Uterus (tissue), 2 donors: ENCODE results near the gene UAP1.

Experiments
- POLR2A ChIP-seq, 2 donors: fragments of 450-650 bp; IDR thresholded peaks; one replicate each; pipeline ENCODE4 v1.6.1; 2016; ENCODE audit warnings: antibody characterized with exemption in 2 of 2, mild to moderate bottlenecking in 1 of 2, moderate library complexity in 1 of 2
- TF ChIP-seq, protein P1 (sequence below), 4 experiments: fragments of 200-600 bp in 2 of 4; fragments of 450-650 bp in 2 of 4; sonication (generic) in 2 of 4; IDR thresholded peaks; one replicate each; pipeline ENCODE4 v1.5.1; 2016 to 2019; ENCODE audit warnings: antibody characterized with exemption in 4 of 4, mild to moderate bottlenecking in 2 of 4, moderate library complexity in 1 of 4

DNA sequence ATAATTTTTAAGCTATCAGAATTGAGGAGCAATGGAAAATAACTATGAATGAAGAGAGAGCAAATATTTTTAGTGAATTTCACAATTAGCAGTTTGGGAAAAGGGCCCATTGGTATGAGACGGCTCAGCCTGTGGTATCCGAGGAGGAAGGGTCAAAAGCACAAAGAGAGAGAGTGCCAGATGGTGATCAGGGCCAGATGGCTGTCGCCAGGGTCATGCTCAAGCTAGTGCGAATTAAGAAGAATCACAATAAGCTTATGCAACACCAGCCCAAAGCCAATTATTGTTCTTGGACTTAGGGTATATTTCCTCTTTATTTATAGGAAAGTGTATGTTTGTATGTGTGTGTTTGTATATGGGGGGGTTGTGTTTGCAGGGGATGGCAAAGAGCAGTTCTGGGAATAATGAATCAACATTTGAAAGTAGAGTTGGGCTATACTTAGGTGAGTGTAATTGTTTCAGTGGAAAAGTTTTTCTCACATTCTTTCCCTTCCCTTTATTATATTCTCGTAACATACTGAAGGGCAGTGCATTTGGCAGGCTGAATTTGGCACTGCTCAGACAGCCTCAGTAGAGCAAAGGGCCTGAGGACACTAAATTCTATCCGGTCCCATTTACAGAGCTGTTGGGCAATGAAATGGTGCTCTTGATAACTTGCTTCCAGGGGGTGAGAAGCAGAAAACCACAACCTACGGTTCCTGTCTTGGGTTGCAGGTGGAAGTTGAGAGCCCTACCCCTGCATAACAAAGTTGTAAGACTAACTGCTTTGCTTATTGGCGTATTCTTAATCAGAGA lies 51.3 kb downstream of the UAP1 start:
- TF ChIP-seq, protein P1, sequence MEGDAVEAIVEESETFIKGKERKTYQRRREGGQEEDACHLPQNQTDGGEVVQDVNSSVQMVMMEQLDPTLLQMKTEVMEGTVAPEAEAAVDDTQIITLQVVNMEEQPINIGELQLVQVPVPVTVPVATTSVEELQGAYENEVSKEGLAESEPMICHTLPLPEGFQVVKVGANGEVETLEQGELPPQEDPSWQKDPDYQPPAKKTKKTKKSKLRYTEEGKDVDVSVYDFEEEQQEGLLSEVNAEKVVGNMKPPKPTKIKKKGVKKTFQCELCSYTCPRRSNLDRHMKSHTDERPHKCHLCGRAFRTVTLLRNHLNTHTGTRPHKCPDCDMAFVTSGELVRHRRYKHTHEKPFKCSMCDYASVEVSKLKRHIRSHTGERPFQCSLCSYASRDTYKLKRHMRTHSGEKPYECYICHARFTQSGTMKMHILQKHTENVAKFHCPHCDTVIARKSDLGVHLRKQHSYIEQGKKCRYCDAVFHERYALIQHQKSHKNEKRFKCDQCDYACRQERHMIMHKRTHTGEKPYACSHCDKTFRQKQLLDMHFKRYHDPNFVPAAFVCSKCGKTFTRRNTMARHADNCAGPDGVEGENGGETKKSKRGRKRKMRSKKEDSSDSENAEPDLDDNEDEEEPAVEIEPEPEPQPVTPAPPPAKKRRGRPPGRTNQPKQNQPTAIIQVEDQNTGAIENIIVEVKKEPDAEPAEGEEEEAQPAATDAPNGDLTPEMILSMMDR (IDR thresholded peaks at IDR 0.05): no peak
- TF ChIP-seq POLR2A (IDR thresholded peaks at IDR 0.05): no peak
